K562 (cell line): Measurements from ENCODE around the gene FAM83D. TPM values are rescaled to one million over a fixed set of nuclear protein-coding genes. Genes with fewer than 3 reads are reported as not detected.

Source experiments
- ARID2 ChIP-seq: fragments of 450-650 bp; IDR thresholded peaks from 2 replicates; pipeline ENCODE4 v1.6.1; 2017; ENCODE audit warnings: antibody characterized with exemption, mild to moderate bottlenecking
- CCNT2 ChIP-seq: IDR thresholded peaks from 2 replicates; pipeline ENCODE4 v1.6.1; 2011; ENCODE audit warnings: borderline replicate concordance, low read depth, mild to moderate bottlenecking, moderate library complexity, mixed read lengths, low read length; ENCODE audit not compliant: insufficient read length; ENCODE audit errors: extremely low read depth
- CREM ChIP-seq: IDR thresholded peaks from 2 replicates; pipeline ENCODE4 v1.6.1; 2014; ENCODE audit warnings: antibody characterized with exemption, low read depth
- EP300 ChIP-seq: IDR thresholded peaks from 2 replicates; pipeline ENCODE4 v1.6.1; 2012; ENCODE audit warnings: low read length, improper control_type of control experiment
- MCM2 ChIP-seq: fragments of 450-650 bp; IDR thresholded peaks from 2 replicates; pipeline ENCODE4 v1.6.1; 2017; ENCODE audit warnings: low read depth, mild to moderate bottlenecking
- MCM3 ChIP-seq: fragments of 450-650 bp; IDR thresholded peaks from 2 replicates; pipeline ENCODE4 v1.6.1; 2016
- MTA2 ChIP-seq: fragments of 450-650 bp; IDR thresholded peaks from 2 replicates; pipeline ENCODE4 v1.6.1; 2016; ENCODE audit warnings: low read depth
- NCOR1 ChIP-seq: fragments of 450-650 bp; IDR thresholded peaks from 2 replicates; pipeline ENCODE4 v1.6.1; 2016; ENCODE audit warnings: mild to moderate bottlenecking, moderate library complexity
- NFRKB ChIP-seq: fragments of 450-650 bp; IDR thresholded peaks from 2 replicates; pipeline ENCODE4 v1.6.1; 2016; ENCODE audit warnings: low read depth
- POLR2AphosphoS5 ChIP-seq: IDR thresholded peaks from 2 replicates; pipeline ENCODE4 v1.6.1; 2011; ENCODE audit warnings: mild to moderate bottlenecking, low read depth, low read length, moderate library complexity; ENCODE audit not compliant: control insufficient read depth, insufficient read depth
- POLR3A ChIP-seq: IDR thresholded peaks from 2 replicates; pipeline ENCODE4 v1.6.1; 2011; ENCODE audit warnings: borderline replicate concordance, mild to moderate bottlenecking, moderate library complexity; ENCODE audit not compliant: insufficient read length, insufficient read depth; ENCODE audit errors: extremely low read depth
- POU5F1 ChIP-seq: fragments of 150-350 bp; IDR thresholded peaks from 2 replicates; pipeline ENCODE4 v1.6.1; 2014; ENCODE audit warnings: borderline replicate concordance, low read length, low read depth, mild to moderate bottlenecking; ENCODE audit not compliant: partially characterized antibody
- ZNF384 ChIP-seq: IDR thresholded peaks from 2 replicates; pipeline ENCODE4 v1.6.1; 2012; ENCODE audit warnings: low read depth, low read length, improper control_type of control experiment
- polyA plus RNA-seq, 8 experiments: library from polyadenylated mRNA; depleted of rRNA in 4 of 8; stranded (reverse) in 5 of 8; unstranded in 3 of 8; fragments of >200 nt; fragmentation: Nextera tagmentation in 2 of 8; fragmentation: Illumina TruSeq in 1 of 8; extraction: Ambion mirVana in 2 of 8; extraction: Trizol in 1 of 8; gene quantifications; 2 replicates each; pipeline versions ENCODE4 v1.2.1 to v1.2.3, GENCODE V29; 2011 to 2014; ENCODE audit warnings: inconsistent platforms in 1 of 8, missing spikeins in 1 of 8
- total RNA-seq, 7 experiments: library from RNA; depleted of rRNA in 6 of 7; stranded (reverse); fragments of >200 nt in 6 of 7; fragmentation: Illumina TruSeq in 2 of 7; extraction: Trizol in 2 of 7; gene quantifications; 2 replicates each; pipeline versions ENCODE4 v1.2.1 to v1.2.3, GENCODE V29; 2011 to 2021; ENCODE audit warnings: low replicate concordance in 1 of 7
- TF ChIP-seq, protein P1 (sequence below): sonication (generic); formaldehyde crosslinking; IDR thresholded peaks from 2 replicates; pipeline ENCODE4 v1.8.1; 2022; ENCODE audit warnings: missing genetic modification reagents
- TF ChIP-seq, protein P2 (sequence below): fragments of 450-650 bp; IDR thresholded peaks from 2 replicates; pipeline ENCODE4 v1.6.1; 2016
- TF ChIP-seq, protein P3 (sequence below): fragments of 450-650 bp; IDR thresholded peaks from 2 replicates; pipeline ENCODE4 v1.6.1; 2016; ENCODE audit warnings: mild to moderate bottlenecking, moderate library complexity

The FAM83D gene
- total and polyA plus RNA-seq, 9 of the 15 experiments (the other 6 are each of a cell fraction or from before 2014, with no cell fraction given): 8.2 to 66.1 (median 43.5) TPM

DNA sequence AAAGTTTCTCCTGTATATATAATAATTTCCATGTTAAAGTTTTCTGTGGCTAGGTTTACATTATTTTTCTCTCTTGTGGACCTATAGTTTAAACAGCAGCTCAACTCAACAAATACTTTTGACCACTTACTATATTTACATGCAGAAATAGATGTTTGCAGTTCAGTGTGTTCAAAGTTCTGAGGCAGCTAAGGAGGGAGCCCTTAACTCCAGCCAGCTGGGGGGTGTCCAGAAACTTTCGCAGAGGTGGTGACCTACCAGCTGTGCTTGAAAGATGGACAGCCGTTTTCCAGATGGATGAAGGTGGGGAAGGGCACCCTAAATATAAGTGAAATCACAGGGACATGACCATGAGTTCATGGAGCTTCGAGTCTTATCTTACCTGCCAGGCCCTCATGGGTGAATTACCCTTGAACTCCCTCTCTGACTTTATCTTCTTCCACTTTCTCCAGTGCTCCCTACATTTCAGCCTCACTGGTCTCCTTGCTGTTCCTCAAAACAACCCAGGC lies 69.4 kb downstream of the FAM83D start (continued):
- TF ChIP-seq, protein P1, sequence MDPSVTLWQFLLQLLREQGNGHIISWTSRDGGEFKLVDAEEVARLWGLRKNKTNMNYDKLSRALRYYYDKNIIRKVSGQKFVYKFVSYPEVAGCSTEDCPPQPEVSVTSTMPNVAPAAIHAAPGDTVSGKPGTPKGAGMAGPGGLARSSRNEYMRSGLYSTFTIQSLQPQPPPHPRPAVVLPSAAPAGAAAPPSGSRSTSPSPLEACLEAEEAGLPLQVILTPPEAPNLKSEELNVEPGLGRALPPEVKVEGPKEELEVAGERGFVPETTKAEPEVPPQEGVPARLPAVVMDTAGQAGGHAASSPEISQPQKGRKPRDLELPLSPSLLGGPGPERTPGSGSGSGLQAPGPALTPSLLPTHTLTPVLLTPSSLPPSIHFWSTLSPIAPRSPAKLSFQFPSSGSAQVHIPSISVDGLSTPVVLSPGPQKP: no peak
- TF ChIP-seq NCOR1: peak; percentile 77
- TF ChIP-seq, protein P2, sequence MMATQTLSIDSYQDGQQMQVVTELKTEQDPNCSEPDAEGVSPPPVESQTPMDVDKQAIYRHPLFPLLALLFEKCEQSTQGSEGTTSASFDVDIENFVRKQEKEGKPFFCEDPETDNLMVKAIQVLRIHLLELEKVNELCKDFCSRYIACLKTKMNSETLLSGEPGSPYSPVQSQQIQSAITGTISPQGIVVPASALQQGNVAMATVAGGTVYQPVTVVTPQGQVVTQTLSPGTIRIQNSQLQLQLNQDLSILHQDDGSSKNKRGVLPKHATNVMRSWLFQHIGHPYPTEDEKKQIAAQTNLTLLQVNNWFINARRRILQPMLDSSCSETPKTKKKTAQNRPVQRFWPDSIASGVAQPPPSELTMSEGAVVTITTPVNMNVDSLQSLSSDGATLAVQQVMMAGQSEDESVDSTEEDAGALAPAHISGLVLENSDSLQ: peak; percentile 48; the same call in 1 of the 2 replicates
- no peak for TF ChIP-seq ZNF384
- TF ChIP-seq POLR3A: no peak
- TF ChIP-seq, protein P3, sequence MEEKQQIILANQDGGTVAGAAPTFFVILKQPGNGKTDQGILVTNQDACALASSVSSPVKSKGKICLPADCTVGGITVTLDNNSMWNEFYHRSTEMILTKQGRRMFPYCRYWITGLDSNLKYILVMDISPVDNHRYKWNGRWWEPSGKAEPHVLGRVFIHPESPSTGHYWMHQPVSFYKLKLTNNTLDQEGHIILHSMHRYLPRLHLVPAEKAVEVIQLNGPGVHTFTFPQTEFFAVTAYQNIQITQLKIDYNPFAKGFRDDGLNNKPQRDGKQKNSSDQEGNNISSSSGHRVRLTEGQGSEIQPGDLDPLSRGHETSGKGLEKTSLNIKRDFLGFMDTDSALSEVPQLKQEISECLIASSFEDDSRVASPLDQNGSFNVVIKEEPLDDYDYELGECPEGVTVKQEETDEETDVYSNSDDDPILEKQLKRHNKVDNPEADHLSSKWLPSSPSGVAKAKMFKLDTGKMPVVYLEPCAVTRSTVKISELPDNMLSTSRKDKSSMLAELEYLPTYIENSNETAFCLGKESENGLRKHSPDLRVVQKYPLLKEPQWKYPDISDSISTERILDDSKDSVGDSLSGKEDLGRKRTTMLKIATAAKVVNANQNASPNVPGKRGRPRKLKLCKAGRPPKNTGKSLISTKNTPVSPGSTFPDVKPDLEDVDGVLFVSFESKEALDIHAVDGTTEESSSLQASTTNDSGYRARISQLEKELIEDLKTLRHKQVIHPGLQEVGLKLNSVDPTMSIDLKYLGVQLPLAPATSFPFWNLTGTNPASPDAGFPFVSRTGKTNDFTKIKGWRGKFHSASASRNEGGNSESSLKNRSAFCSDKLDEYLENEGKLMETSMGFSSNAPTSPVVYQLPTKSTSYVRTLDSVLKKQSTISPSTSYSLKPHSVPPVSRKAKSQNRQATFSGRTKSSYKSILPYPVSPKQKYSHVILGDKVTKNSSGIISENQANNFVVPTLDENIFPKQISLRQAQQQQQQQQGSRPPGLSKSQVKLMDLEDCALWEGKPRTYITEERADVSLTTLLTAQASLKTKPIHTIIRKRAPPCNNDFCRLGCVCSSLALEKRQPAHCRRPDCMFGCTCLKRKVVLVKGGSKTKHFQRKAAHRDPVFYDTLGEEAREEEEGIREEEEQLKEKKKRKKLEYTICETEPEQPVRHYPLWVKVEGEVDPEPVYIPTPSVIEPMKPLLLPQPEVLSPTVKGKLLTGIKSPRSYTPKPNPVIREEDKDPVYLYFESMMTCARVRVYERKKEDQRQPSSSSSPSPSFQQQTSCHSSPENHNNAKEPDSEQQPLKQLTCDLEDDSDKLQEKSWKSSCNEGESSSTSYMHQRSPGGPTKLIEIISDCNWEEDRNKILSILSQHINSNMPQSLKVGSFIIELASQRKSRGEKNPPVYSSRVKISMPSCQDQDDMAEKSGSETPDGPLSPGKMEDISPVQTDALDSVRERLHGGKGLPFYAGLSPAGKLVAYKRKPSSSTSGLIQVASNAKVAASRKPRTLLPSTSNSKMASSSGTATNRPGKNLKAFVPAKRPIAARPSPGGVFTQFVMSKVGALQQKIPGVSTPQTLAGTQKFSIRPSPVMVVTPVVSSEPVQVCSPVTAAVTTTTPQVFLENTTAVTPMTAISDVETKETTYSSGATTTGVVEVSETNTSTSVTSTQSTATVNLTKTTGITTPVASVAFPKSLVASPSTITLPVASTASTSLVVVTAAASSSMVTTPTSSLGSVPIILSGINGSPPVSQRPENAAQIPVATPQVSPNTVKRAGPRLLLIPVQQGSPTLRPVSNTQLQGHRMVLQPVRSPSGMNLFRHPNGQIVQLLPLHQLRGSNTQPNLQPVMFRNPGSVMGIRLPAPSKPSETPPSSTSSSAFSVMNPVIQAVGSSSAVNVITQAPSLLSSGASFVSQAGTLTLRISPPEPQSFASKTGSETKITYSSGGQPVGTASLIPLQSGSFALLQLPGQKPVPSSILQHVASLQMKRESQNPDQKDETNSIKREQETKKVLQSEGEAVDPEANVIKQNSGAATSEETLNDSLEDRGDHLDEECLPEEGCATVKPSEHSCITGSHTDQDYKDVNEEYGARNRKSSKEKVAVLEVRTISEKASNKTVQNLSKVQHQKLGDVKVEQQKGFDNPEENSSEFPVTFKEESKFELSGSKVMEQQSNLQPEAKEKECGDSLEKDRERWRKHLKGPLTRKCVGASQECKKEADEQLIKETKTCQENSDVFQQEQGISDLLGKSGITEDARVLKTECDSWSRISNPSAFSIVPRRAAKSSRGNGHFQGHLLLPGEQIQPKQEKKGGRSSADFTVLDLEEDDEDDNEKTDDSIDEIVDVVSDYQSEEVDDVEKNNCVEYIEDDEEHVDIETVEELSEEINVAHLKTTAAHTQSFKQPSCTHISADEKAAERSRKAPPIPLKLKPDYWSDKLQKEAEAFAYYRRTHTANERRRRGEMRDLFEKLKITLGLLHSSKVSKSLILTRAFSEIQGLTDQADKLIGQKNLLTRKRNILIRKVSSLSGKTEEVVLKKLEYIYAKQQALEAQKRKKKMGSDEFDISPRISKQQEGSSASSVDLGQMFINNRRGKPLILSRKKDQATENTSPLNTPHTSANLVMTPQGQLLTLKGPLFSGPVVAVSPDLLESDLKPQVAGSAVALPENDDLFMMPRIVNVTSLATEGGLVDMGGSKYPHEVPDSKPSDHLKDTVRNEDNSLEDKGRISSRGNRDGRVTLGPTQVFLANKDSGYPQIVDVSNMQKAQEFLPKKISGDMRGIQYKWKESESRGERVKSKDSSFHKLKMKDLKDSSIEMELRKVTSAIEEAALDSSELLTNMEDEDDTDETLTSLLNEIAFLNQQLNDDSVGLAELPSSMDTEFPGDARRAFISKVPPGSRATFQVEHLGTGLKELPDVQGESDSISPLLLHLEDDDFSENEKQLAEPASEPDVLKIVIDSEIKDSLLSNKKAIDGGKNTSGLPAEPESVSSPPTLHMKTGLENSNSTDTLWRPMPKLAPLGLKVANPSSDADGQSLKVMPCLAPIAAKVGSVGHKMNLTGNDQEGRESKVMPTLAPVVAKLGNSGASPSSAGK: no peak
- peak; percentile 78 for TF ChIP-seq EP300
- TF ChIP-seq MCM2: no peak
- no peak for TF ChIP-seq NFRKB
- TF ChIP-seq POLR2AphosphoS5: peak; percentile 66; the same call in 1 of the 2 replicates
- TF ChIP-seq MCM3: no peak
- TF ChIP-seq POU5F1: no peak
- TF ChIP-seq ARID2: no peak
- no peak for TF ChIP-seq CREM
- peak; percentile 52 for TF ChIP-seq CCNT2
- peak; percentile 73; the same call in 1 of the 2 replicates for TF ChIP-seq MTA2
